Activated CD4-positive, alpha-beta T cell treated with anti-CD3 and anti-CD28 coated beads, Interleukin-2, amount 50 U/mL, for 16 hours (primary cell): ENCODE measurements around the gene KRT32.
"Not testable (repeated sequence)": the region's sequence is repeated elsewhere in the genome, so short reads cannot be mapped to it uniquely, and the experiment has no call there.

Source experiments
- DNase-seq: peaks from one replicate; pipeline ENCODE4 v3.0.0-alpha.2; 2020

The KRT32 gene

GRCh38 chr17:41424111-41424635, 43.0 kb downstream of the KRT32 start, which contains the start of gene KRT37:
Gene KRT37, minus strand, starts transcription at chr17:41424585. Its CDS starts 62 bp downstream, at chr17:41424523.
- no peak for DNase-seq

- not testable (repeated sequence) for DNase-seq
Observed at GRCh38 chr17:41422586-41422985, 44.6 kb downstream of the KRT32 start.

GRCh38 chr17:41421617-41422016, 45.6 kb downstream of the KRT32 start:
- no peak for DNase-seq

GRCh38 chr17:41421116-41421515, 46.1 kb downstream of the KRT32 start:
- no peak for DNase-seq

- no peak for DNase-seq
Observed at GRCh38 chr17:41420134-41420533, 47.1 kb downstream of the KRT32 start.

GRCh38 chr17:41419716-41420115, 47.5 kb downstream of the KRT32 start:
- DNase-seq, result no peak

- no peak for DNase-seq
Observed at GRCh38 chr17:41418116-41418860, 48.9 kb downstream of the KRT32 start.

- no peak for DNase-seq
Observed at GRCh38 chr17:41417576-41418015, 49.6 kb downstream of the KRT32 start.

- no peak for DNase-seq
Observed at GRCh38 chr17:41417127-41417526, 50.1 kb downstream of the KRT32 start.

- no peak for DNase-seq
Observed at GRCh38 chr17:41416479-41416878, 50.7 kb downstream of the KRT32 start.

- no peak for DNase-seq
Observed at GRCh38 chr17:41415833-41416335, 51.3 kb downstream of the KRT32 start.

GRCh38 chr17:41415411-41415810, 51.8 kb downstream of the KRT32 start:
- no peak for DNase-seq

GRCh38 chr17:41413982-41414381, 53.2 kb downstream of the KRT32 start:
- no peak for DNase-seq

- no peak for DNase-seq
Observed at GRCh38 chr17:41413353-41413957, 53.7 kb downstream of the KRT32 start.

- no peak for DNase-seq
Observed at GRCh38 chr17:41411072-41411840, 55.9 kb downstream of the KRT32 start.
